COLO829 (cell line): ENCODE results near the gene AGRN.
A peak's percentile ranks its signal among the peaks of the same experiment; 100 is the strongest.
"Not testable (repeated sequence)": the region's sequence is repeated elsewhere in the genome, so short reads cannot be mapped to it uniquely, and the experiment has no call there.

ENCODE experiments used
- DNase-seq: peaks from one replicate; pipeline ENCODE4 v3.0.0; 2012; ENCODE audit warnings: low spot score

The AGRN gene

GRCh38 chr1:1067284-1067859, 47.5 kb downstream of the AGRN start:
- no peak for DNase-seq

- no peak for DNase-seq
Measured at GRCh38 chr1:1067860-1068516, 48.1 kb downstream of the AGRN start.

- DNase-seq: no peak
Measured at GRCh38 chr1:1068517-1069055, 48.7 kb downstream of the AGRN start.

GRCh38 chr1:1069056-1069710, 49.3 kb downstream of the AGRN start:
- DNase-seq: peak; percentile 85

GRCh38 chr1:1069711-1070676, 50.1 kb downstream of the AGRN start:
- DNase-seq: no peak

- no peak for DNase-seq
Measured at GRCh38 chr1:1071486-1072298, 51.8 kb downstream of the AGRN start.

- DNase-seq: no peak
Measured at GRCh38 chr1:1072299-1072848, 52.5 kb downstream of the AGRN start.

- no peak for DNase-seq
Measured at GRCh38 chr1:1072849-1073742, 53.2 kb downstream of the AGRN start.

GRCh38 chr1:1073743-1074587, 54.0 kb downstream of the AGRN start, which contains the start of gene RNF223:
TSS of gene RNF223 (minus strand) at chr1:1074306. CDS start at chr1:1072566, 1,740 bp downstream.
- no peak for DNase-seq

GRCh38 chr1:1074631-1075147, 54.8 kb downstream of the AGRN start:
- DNase-seq: no peak

- no peak for DNase-seq
Measured at GRCh38 chr1:1075148-1075935, 55.4 kb downstream of the AGRN start.

GRCh38 chr1:1077396-1077795, 57.5 kb downstream of the AGRN start:
- DNase-seq: not testable (repeated sequence)

GRCh38 chr1:1079408-1080121, 59.6 kb downstream of the AGRN start:
- DNase-seq: peak; percentile 30

GRCh38 chr1:1080122-1080757, 60.3 kb downstream of the AGRN start:
- peak; percentile 19 for DNase-seq

- no peak for DNase-seq
Measured at GRCh38 chr1:1080951-1081310, 61.0 kb downstream of the AGRN start.
